ENCODE data around the gene GALNT14.

The GALNT14 gene

DNA sequence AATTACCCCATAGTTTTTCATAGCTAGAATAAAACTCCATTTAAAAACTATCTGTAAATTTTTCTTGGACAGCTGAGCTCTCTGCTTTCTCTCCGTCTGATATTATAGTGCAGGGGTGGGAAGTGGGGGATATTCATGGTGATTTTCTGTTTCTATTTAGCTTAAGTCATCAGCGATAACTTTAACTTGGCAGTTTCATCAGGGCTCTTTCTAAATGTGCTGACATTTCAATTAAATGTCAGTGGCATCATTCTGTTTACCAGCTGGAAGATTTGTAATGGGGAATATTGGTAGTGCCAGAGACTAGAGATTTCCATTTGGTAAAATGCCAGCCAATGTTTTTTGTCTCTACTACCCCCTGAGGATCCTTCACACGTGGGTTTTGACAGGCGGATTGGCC, 277.5 kb downstream of the GALNT14 start:
- H3K27ac ChIP-seq (ENCODE audit: low read length), result no peak overlapping the region
- no peak overlapping the region for H2AFZ ChIP-seq (ENCODE audit: low read depth, low read length)
- DNase-seq, result no peak
- H3K79me2 ChIP-seq (ENCODE audit: insufficient read depth, low read length), result no peaks in the 10 kb centered on the region
- no peak for ATAC-seq (ENCODE audit: insufficient read depth, low read depth)
- TF ChIP-seq EZH2 (IDR thresholded peaks at IDR 0.05; ENCODE audit: borderline replicate concordance, low read depth, low read length, severe bottlenecking), result no peak
- TF ChIP-seq, protein P1, sequence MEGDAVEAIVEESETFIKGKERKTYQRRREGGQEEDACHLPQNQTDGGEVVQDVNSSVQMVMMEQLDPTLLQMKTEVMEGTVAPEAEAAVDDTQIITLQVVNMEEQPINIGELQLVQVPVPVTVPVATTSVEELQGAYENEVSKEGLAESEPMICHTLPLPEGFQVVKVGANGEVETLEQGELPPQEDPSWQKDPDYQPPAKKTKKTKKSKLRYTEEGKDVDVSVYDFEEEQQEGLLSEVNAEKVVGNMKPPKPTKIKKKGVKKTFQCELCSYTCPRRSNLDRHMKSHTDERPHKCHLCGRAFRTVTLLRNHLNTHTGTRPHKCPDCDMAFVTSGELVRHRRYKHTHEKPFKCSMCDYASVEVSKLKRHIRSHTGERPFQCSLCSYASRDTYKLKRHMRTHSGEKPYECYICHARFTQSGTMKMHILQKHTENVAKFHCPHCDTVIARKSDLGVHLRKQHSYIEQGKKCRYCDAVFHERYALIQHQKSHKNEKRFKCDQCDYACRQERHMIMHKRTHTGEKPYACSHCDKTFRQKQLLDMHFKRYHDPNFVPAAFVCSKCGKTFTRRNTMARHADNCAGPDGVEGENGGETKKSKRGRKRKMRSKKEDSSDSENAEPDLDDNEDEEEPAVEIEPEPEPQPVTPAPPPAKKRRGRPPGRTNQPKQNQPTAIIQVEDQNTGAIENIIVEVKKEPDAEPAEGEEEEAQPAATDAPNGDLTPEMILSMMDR (IDR thresholded peaks at IDR 0.05; ENCODE audit: borderline replicate concordance, extremely low read depth, low read length, poor library complexity, severe bottlenecking), result no peak
- H3K4me2 ChIP-seq (ENCODE audit: insufficient read depth, low read length), result no peak overlapping the region
- no peak overlapping the region for H3K9ac ChIP-seq (ENCODE audit: low read depth, low read length)
- no peak overlapping the region for H3K4me3 ChIP-seq (ENCODE audit: low read depth in 1 of 2, low read length in 2 of 2)
- H3K4me1 ChIP-seq (ENCODE audit: insufficient read depth, low read length), result peaks cover 15% of the 10 kb centered on the region
- H3K36me3 ChIP-seq (ENCODE audit: insufficient read depth, low read length), result no peaks in the 10 kb centered on the region
- no peaks in the 10 kb centered on the region for H3K27me3 ChIP-seq (ENCODE audit: insufficient read depth, low read length, poor library complexity)
- no peaks in the 10 kb centered on the region for H4K20me1 ChIP-seq (ENCODE audit: insufficient read depth, low read length)
- no peaks in the 10 kb centered on the region for H3K9me3 ChIP-seq (ENCODE audit: insufficient read depth, low read length, severe bottlenecking)
